GM12878 (cell line): ENCODE results near the gene MYO16. TPM values are rescaled to one million over a fixed set of nuclear protein-coding genes. Genes with fewer than 3 reads are reported as not detected.

ENCODE experiments used
- ATAC-seq: fragments of 200-7000 bp; cut with Tn5 transposase; 3 replicates; pipeline ENCODE4 v1.9.1; 2020; ENCODE audit warnings: mild to moderate bottlenecking, moderate library complexity
- BruUV-seq: library from RNA; stranded (reverse); fragments of 400-500 nt; replicated peaks from 2 replicates; lab custom pipeline; 2021; lab: Mats Ljungman, UMichigan
- CTCF ChIA-PET: fragments of 300-600 bp; sonication (Branson Sonifier 250); formaldehyde crosslinking; extraction: SDS; loops from one replicate; lab custom pipeline; 2021; ENCODE audit warnings: inconsistent platforms; lab: Yijun Ruan, JAX
- POLR2A ChIA-PET: fragments of 350-600 bp; formaldehyde crosslinking; extraction: SDS; loops from one replicate; lab custom pipeline; 2021; ENCODE audit warnings: inconsistent platforms; lab: Charles Lee
- RAD21 ChIA-PET: fragments of 300-600 bp; sonication (Branson Sonifier 250); formaldehyde crosslinking; loops from one replicate; lab custom pipeline; 2023; ENCODE audit warnings: antibody characterized with exemption; ENCODE audit not compliant: unreplicated experiment; lab: Charles Lee
- SMC1A ChIA-PET: fragments of 300-600 bp; sonication (Branson Sonifier 250); formaldehyde crosslinking; loops from one replicate; lab custom pipeline; 2023; ENCODE audit not compliant: unreplicated experiment, uncharacterized antibody; lab: Charles Lee
- DNase-seq: peaks from one replicate; pipeline ENCODE4 v3.0.0-alpha.2; 2011; ENCODE audit warnings: low read depth, low spot score
- FAIRE-seq: peaks from 3 replicates; lab custom pipeline; 2011; peaks lifted over from hg19 to GRCh38; lab: Jason Lieb, UNC
- H2AFZ ChIP-seq: 2 replicates; pipeline ENCODE4 v1.6.0; 2011; ENCODE audit warnings: low read depth, low read length, control low read depth; ENCODE audit not compliant: control insufficient read depth
- H3K27ac ChIP-seq: 2 replicates; pipeline ENCODE4 v1.5.1; 2011; ENCODE audit warnings: control low read depth; ENCODE audit not compliant: control insufficient read depth, insufficient read depth
- H3K27me3 ChIP-seq, 2 experiments: replicated peaks in 1 of 2; 2 replicates each; pipeline versions ENCODE4 v1.6.0 to v1.6.1; 2011; ENCODE audit warnings: low read length in 1 of 2; ENCODE audit not compliant: control insufficient read depth in 2 of 2, insufficient read depth in 2 of 2
- H3K36me3 ChIP-seq, 2 experiments: 2 replicates each; pipeline ENCODE4 v1.5.1; 2011; ENCODE audit warnings: low read length in 1 of 2; ENCODE audit not compliant: control insufficient read depth in 2 of 2, insufficient read depth in 2 of 2
- H3K4me1 ChIP-seq: 2 replicates; pipeline ENCODE4 v1.6.1; 2011; ENCODE audit warnings: mild to moderate bottlenecking, low read length, moderate library complexity, mixed read lengths; ENCODE audit not compliant: control insufficient read depth, insufficient read depth
- H3K4me2 ChIP-seq: 2 replicates; pipeline ENCODE4 v1.6.0; 2011; ENCODE audit warnings: control low read depth; ENCODE audit not compliant: control insufficient read depth, insufficient read depth
- H3K4me3 ChIP-seq: fragments of 200-600 bp; sonication (generic); 2 replicates; pipeline ENCODE4 v1.5.1; 2016
- H3K79me2 ChIP-seq: 2 replicates; pipeline ENCODE4 v1.6.0; 2011; ENCODE audit warnings: low read length; ENCODE audit not compliant: control insufficient read depth, insufficient read depth
- H3K9ac ChIP-seq: 2 replicates; pipeline ENCODE4 v1.8.0; 2011; ENCODE audit warnings: low read length, control low read depth, mixed read lengths; ENCODE audit not compliant: control insufficient read depth, insufficient read depth
- H3K9me3 ChIP-seq: replicated peaks from 3 replicates; pipeline ENCODE4 v1.5.1; 2011; ENCODE audit warnings: mild to moderate bottlenecking, low read length; ENCODE audit not compliant: control insufficient read depth, insufficient read depth
- H4K20me1 ChIP-seq: 2 replicates; pipeline ENCODE4 v1.6.0; 2011; ENCODE audit not compliant: control insufficient read depth, insufficient read depth
- CBFB ChIP-seq: IDR thresholded peaks from 2 replicates; pipeline ENCODE4 v1.6.1; 2016; ENCODE audit warnings: antibody characterized with exemption, low read depth
- CREB1 ChIP-seq: IDR thresholded peaks from 2 replicates; pipeline ENCODE4 v1.6.1; 2012; ENCODE audit warnings: low read depth, mild to moderate bottlenecking, inconsistent platforms
- MEF2A ChIP-seq: IDR thresholded peaks from 2 replicates; pipeline ENCODE4 v1.6.1; 2011; ENCODE audit warnings: low read depth, mild to moderate bottlenecking, low read length, moderate library complexity; ENCODE audit not compliant: insufficient read depth
- NR2F1 ChIP-seq: fragments of 450-650 bp; conservative IDR thresholded peaks from 2 replicates; pipeline ENCODE4 v1.6.1; 2017; ENCODE audit warnings: mild to moderate bottlenecking
- STAT3 ChIP-seq: IDR thresholded peaks from 2 replicates; pipeline ENCODE4 v1.6.1; 2011; ENCODE audit warnings: low read depth, low read length, improper control_type of control experiment
- TARDBP ChIP-seq: IDR thresholded peaks from 2 replicates; pipeline ENCODE4 v1.6.1; 2016; ENCODE audit warnings: borderline replicate concordance
- ZNF207 ChIP-seq: fragments of 450-650 bp; IDR thresholded peaks from 2 replicates; pipeline ENCODE4 v1.6.1; 2014; ENCODE audit warnings: antibody characterized with exemption, mild to moderate bottlenecking, borderline replicate concordance
- WGBS: methylation state at CpG from one replicate; pipeline ENCODE4 v1.1.6; 2016; ENCODE audit warnings: low lambda C conversion rate; ENCODE audit not compliant: insufficient replicate concordance, insufficient coverage; ENCODE audit errors: missing lambda C conversion rate; 5-methylcytosine and 5-hydroxymethylcytosine counted together
- in situ Hi-C: fragments of 300-500 bp; cut with MboI; formaldehyde crosslinking; loops from 9 replicates; pipeline ENCODE4 v1.14.3; 2018; ENCODE audit warnings: mixed read lengths
- intact Hi-C: fragments of 100-400 bp; cut with micrococcal nuclease; formaldehyde crosslinking; loops from one replicate; pipeline ENCODE4 v1.14.2; 2022; ENCODE audit not compliant: unreplicated experiment
- polyA plus RNA-seq, 11 experiments: library from polyadenylated mRNA; depleted of rRNA in 4 of 11; unstranded in 6 of 11; stranded (reverse) in 5 of 11; fragments of >200 nt; fragmentation: Nextera tagmentation in 4 of 11; fragmentation: Illumina TruSeq in 1 of 11; extraction: Ambion mirVana in 4 of 11; extraction: Trizol in 1 of 11; gene quantifications; 1 replicate in 1 of 11; 2 replicates in 10 of 11; pipeline versions ENCODE4 v1.2.1 to v1.2.3, GENCODE V29; 2011 to 2016; ENCODE audit warnings: inconsistent platforms in 2 of 11, missing spikeins in 2 of 11, low read depth in 1 of 11
- total RNA-seq, 4 experiments: library from RNA; depleted of rRNA in 3 of 4; stranded (reverse); fragments of >200 nt in 3 of 4; fragmentation: Illumina TruSeq in 1 of 4; extraction: Trizol in 1 of 4; gene quantifications; 2 replicates each; pipeline versions ENCODE4 v1.2.1 to v1.2.3, GENCODE V29; 2013 to 2021
- TF ChIP-seq, protein P1 (sequence below): fragments of 450-650 bp; IDR thresholded peaks from 2 replicates; pipeline ENCODE4 v1.6.1; 2018; ENCODE audit warnings: borderline replicate concordance, mild to moderate bottlenecking; ENCODE audit not compliant: partially characterized antibody
- TF ChIP-seq, protein P2 (sequence below): IDR thresholded peaks from 2 replicates; pipeline ENCODE4 v1.6.1; 2012; ENCODE audit warnings: low read depth, low read length, improper control_type of control experiment

The MYO16 gene
- total and polyA plus RNA-seq, 10 of the 15 experiments (the other 5 are each of a cell fraction or from before 2014, with no cell fraction given) = under 0.01 to 1.7 (median 0.05) TPM; not detected in 4

DNA sequence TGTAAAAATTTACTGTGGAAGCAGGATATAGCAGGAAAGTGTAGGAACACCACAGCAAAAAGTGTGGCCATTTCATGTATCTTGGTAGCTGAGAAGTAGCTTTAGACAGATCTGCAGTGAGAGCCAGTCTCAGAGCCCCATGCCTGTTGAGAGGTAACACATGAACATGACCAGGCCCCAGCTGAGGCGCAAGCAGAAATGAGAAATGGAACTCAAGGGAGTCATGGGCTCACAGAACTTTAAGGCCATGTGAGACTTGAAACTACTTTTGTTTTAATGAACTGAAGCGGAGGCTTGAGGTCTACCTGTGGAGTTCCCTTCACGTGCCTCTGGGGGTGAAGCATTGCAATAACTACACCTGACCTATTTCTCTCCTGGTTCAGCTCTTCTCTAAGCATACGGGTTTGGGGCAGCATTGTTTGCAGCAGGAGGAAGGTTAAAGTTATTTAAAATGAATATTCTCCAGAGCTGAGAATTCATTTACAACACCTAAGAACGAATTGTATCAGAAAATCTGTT is 3.3 kb downstream of the MYO16 start (continued):
- TF ChIP-seq, protein P1, sequence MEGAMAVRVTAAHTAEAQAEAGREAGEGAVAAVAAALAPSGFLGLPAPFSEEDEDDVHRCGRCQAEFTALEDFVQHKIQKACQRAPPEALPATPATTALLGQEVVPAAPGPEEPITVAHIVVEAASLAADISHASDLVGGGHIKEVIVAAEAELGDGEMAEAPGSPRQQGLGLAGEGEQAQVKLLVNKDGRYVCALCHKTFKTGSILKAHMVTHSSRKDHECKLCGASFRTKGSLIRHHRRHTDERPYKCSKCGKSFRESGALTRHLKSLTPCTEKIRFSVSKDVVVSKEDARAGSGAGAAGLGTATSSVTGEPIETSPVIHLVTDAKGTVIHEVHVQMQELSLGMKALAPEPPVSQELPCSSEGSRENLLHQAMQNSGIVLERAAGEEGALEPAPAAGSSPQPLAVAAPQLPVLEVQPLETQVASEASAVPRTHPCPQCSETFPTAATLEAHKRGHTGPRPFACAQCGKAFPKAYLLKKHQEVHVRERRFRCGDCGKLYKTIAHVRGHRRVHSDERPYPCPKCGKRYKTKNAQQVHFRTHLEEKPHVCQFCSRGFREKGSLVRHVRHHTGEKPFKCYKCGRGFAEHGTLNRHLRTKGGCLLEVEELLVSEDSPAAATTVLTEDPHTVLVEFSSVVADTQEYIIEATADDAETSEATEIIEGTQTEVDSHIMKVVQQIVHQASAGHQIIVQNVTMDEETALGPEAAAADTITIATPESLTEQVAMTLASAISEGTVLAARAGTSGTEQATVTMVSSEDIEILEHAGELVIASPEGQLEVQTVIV = no peak
- no peak for TF ChIP-seq NR2F1
- TF ChIP-seq, all 136 proteins: peak for 5

DNA sequence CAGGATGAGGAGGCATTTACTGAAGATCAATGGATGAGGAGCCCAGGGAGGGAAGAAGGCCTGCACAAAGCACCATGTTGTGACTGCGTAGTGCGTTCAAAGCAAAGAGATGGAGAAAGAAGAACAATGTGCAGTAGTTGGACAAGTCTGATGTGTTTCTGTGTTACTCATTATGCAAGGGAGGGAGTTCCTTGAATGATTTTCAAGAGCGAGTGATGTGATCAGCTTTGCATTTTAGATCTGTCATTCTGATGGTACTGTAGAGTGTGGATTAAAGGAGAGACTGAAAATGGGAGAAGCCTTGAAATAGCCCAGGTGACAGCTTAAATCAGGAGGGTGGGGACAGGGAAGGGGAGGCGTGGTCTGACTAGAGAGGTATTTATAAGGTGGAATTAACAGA is 9.5 kb downstream of the MYO16 start:
- in situ Hi-C loops = no loop called here
- Histone ChIP-seq H3K9me3 (no peaks in the 10 kb centered on the region), H3K36me3 (no peaks in the 10 kb centered on the region), H3K27ac (no peak overlapping the region), H3K4me3 (no peak overlapping the region), H4K20me1 (no peaks in the 10 kb centered on the region), H2AFZ (no peak overlapping the region), H3K79me2 (no peaks in the 10 kb centered on the region), H3K9ac (no peak overlapping the region), H3K27me3 (no peaks in the 10 kb centered on the region), H3K4me1 (no peaks in the 10 kb centered on the region), H3K4me2 (no peak overlapping the region)
- BruUV-seq = no TSS peak
- intact Hi-C loops = no loop called here
- 22% methylated on average over 4 of the region's 4 CpGs for WGBS
- DNase-seq (no peak), ATAC-seq (no peak; the same call in 2 of the 3 replicates)
- ChIA-PET RAD21 (no interaction called here), POLR2A (no interaction called here), SMC1A (interaction anchor here (1.4 to 1.5 kb wide), 2 partner anchors 25 to 36 kb away, joined by 3 read pairs; no protein-coding TSS in a partner anchor), CTCF (no interaction called here)
- no peak for TF ChIP-seq TARDBP
- TF ChIP-seq CREB1 = no peak
- TF ChIP-seq, protein P2, sequence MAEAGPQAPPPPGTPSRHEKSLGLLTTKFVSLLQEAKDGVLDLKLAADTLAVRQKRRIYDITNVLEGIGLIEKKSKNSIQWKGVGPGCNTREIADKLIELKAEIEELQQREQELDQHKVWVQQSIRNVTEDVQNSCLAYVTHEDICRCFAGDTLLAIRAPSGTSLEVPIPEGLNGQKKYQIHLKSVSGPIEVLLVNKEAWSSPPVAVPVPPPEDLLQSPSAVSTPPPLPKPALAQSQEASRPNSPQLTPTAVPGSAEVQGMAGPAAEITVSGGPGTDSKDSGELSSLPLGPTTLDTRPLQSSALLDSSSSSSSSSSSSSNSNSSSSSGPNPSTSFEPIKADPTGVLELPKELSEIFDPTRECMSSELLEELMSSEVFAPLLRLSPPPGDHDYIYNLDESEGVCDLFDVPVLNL = no peak
- no peak for TF ChIP-seq MEF2A
- TF ChIP-seq STAT3 = no peak
- no peak for TF ChIP-seq CBFB
- no peak for TF ChIP-seq ZNF207
- TF ChIP-seq, all 136 proteins: peak for 0
- FAIRE-seq = no peak
